Stomach (tissue), 9 donors: ENCODE results near the gene TCF12. TPM values are rescaled to one million over a fixed set of nuclear protein-coding genes. Genes with fewer than 3 reads are reported as not detected.

ENCODE experiments used
- DNase-seq, 2 donors: peaks; one replicate each; pipeline versions ENCODE4 v3.0.0 to v3.0.0-alpha.2; 2013 to 2019
- H3K27ac ChIP-seq, 5 donors: fragments of 200-600 bp in 4 of 5; sonication (generic) in 4 of 5; one replicate each; pipeline ENCODE4 v1.5.1; 2013 to 2019; ENCODE audit warnings: mild to moderate bottlenecking in 1 of 5, moderate library complexity in 1 of 5
- H3K27me3 ChIP-seq, 3 donors: fragments of 200-600 bp; sonication (generic); one replicate each; pipeline ENCODE4 v1.5.1; 2017 to 2019; ENCODE audit warnings: mixed run types in 1 of 3
- H3K36me3 ChIP-seq, 4 donors: fragments of 200-600 bp; sonication (generic); 1 replicate in 3 of 4; 2 replicates in 1 of 4; pipeline ENCODE4 v1.5.1; 2016 to 2019
- H3K4me1 ChIP-seq, 4 donors: fragments of 200-600 bp; sonication (generic); one replicate each; pipeline ENCODE4 v1.5.1; 2016 to 2019
- H3K4me3 ChIP-seq, 4 donors: fragments of 200-600 bp; sonication (generic) in 3 of 4; one replicate each; pipeline ENCODE4 v1.5.1; 2016 to 2019; ENCODE audit warnings: mild to moderate bottlenecking in 1 of 4
- H3K9me3 ChIP-seq, 4 donors: fragments of 200-600 bp; sonication (generic); one replicate each; pipeline ENCODE4 v1.5.1; 2016 to 2019
- CTCF ChIP-seq, 7 experiments: fragments of 450-650 bp in 4 of 7; fragments of 200-600 bp in 3 of 7; sonication (generic) in 3 of 7; IDR thresholded peaks; one replicate each; pipeline ENCODE4 v1.5.1; 2016 to 2019; ENCODE audit warnings: antibody characterized with exemption in 7 of 7, control low read depth in 2 of 7, mild to moderate bottlenecking in 1 of 7
- EP300 ChIP-seq: sonication (generic); formaldehyde crosslinking; IDR thresholded peaks from one replicate; pipeline ENCODE4 v1.6.1; 2017; ENCODE audit warnings: antibody characterized with exemption
- POLR2A ChIP-seq, 4 donors: fragments of 450-650 bp; IDR thresholded peaks; one replicate each; pipeline ENCODE4 v1.6.1; 2016; ENCODE audit warnings: antibody characterized with exemption in 4 of 4, control low read depth in 2 of 4, mild to moderate bottlenecking in 1 of 4, moderate library complexity in 1 of 4
- POLR2AphosphoS5 ChIP-seq, 3 donors: sonication (generic); formaldehyde crosslinking; IDR thresholded peaks; one replicate each; pipeline ENCODE4 v1.6.1; 2016; ENCODE audit warnings: antibody characterized with exemption in 3 of 3
- WGBS, 5 donors: extraction: QIAGEN DNeasy Blood & Tissue Kit in 3 of 5; methylation state at CpG; one replicate each; pipeline versions ENCODE4 v1.1.5 to v1.1.7; 2013 to 2018; 5-methylcytosine and 5-hydroxymethylcytosine counted together
- intact Hi-C: fragments of 100-400 bp; cut with DNase I; formaldehyde crosslinking; loops from one replicate; pipeline ENCODE4 v1.15.1; 2023; ENCODE audit warnings: low total_unique reads
- polyA plus RNA-seq, 3 donors: library from polyadenylated mRNA; stranded (reverse); fragments of 200-250 nt; gene quantifications; one replicate each; pipeline ENCODE4 v1.2.3, GENCODE V29; 2013
- total RNA-seq, 5 donors: library from RNA; depleted of rRNA; stranded (reverse); fragments of >200 nt; gene quantifications; one replicate each; pipeline versions ENCODE4 v1.1.0 to v1.2.3, GENCODE V29; 2014 to 2016
- donor health status: healthy with polysubstance abuse.
- donor health status: Bipolar disorder and iron deficiency.
- donor health status: healthy.

The TCF12 gene
- total and polyA plus RNA-seq, 8 donors: 11.2 to 462 (median 130) TPM

DNA sequence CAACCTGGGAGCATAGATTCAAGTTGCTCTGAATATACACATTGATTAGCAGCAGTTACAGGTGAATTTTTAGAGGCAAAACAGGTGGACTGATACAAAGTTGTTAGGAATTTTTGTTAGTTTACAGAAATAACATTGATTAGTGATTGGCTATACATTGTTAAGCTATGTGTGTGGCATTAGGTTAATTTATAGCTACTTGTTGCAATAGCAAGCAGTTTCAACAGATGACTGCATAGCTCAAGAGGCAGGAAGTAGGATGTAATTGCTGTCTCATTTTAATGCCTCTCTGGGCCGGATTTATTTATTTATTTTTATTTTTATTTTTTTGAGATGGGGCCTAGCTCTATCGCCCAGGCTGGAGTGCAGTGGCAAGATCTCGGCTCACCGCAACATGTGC is 99.7 kb downstream of the TCF12 start:
- TF ChIP-seq EP300 (no peak), CTCF (IDR thresholded peaks at IDR 0.05) (no peak), POLR2A (IDR thresholded peaks at IDR 0.05) (no peak), POLR2AphosphoS5 (IDR thresholded peaks at IDR 0.05) (no peak)
- intact Hi-C loops: no loop called here
- Histone ChIP-seq H3K4me3 (no peak overlapping the region), H3K36me3 (no peaks in the 10 kb centered on the region), H3K9me3 (no peaks in the 10 kb centered on the region), H3K27me3 (no peaks in the 10 kb centered on the region), H3K4me1 (peaks cover 0 to 49% (median 29%) of the 10 kb centered on the region in 4 donors), H3K27ac (no peak overlapping the region)
- WGBS, 5 donors: 69 to 75% (median 75%) methylated on average over 4 of the region's 4 CpGs
- no peak for DNase-seq

GRCh38 chr15:57019496-57020160 is 101.2 kb downstream of the TCF12 start:
- Histone ChIP-seq H3K9me3 (no peaks in the 10 kb centered on the region), H3K27ac (no peak overlapping the region), H3K4me3 (no peak overlapping the region), H3K27me3 (no peaks in the 10 kb centered on the region), H3K4me1 (peaks cover 0 to 50% (median 29%) of the 10 kb centered on the region in 4 donors), H3K36me3 (no peaks in the 10 kb centered on the region)
- intact Hi-C loops: no loop called here
- WGBS, 5 donors: 75 to 83% (median 78%) methylated on average over 5 of the region's 5 CpGs
- no peak for TF ChIP-seq POLR2AphosphoS5 (IDR thresholded peaks at IDR 0.05)
- no peak for TF ChIP-seq EP300
- no peak for TF ChIP-seq CTCF (IDR thresholded peaks at IDR 0.05)
- TF ChIP-seq POLR2A (IDR thresholded peaks at IDR 0.05): no peak
- no peak for DNase-seq

- Histone ChIP-seq H3K4me1 (peaks cover 3 to 26% (median 15%) of the 10 kb centered on the region in 4 donors), H3K36me3 (no peaks in the 10 kb centered on the region), H3K4me3 (no peak overlapping the region), H3K27me3 (no peaks in the 10 kb centered on the region), H3K27ac (no peak overlapping the region), H3K9me3 (no peaks in the 10 kb centered on the region)
- TF ChIP-seq CTCF (IDR thresholded peaks at IDR 0.05) (no peak), EP300 (no peak), POLR2A (IDR thresholded peaks at IDR 0.05) (no peak), POLR2AphosphoS5 (IDR thresholded peaks at IDR 0.05) (no peak)
- DNase-seq: no peak
- intact Hi-C loops: no loop called here
- 79 to 86% (median 84%) methylated on average over 10 of the region's 10 CpGs for WGBS, 5 donors
These were observed 107.0 kb downstream of the TCF12 start for GRCh38 chr15:57025264-57025926.

GRCh38 chr15:57026016-57026592 is 107.7 kb downstream of the TCF12 start:
- intact Hi-C loops: no loop called here
- no peaks in the 10 kb centered on the region for H3K9me3 ChIP-seq
- H3K4me3 ChIP-seq: no peak overlapping the region
- no peaks in the 10 kb centered on the region for H3K27me3 ChIP-seq
- no peaks in the 10 kb centered on the region for H3K36me3 ChIP-seq
- no peak for TF ChIP-seq EP300
- TF ChIP-seq POLR2A (IDR thresholded peaks at IDR 0.05): no peak
- TF ChIP-seq CTCF (IDR thresholded peaks at IDR 0.05): no peak
- TF ChIP-seq POLR2AphosphoS5 (IDR thresholded peaks at IDR 0.05): no peak
- no peak overlapping the region for H3K27ac ChIP-seq
- WGBS, 5 donors: 61 to 77% (median 73%) methylated on average over 2 of the region's 2 CpGs
- H3K4me1 ChIP-seq: peaks cover 7 to 31% (median 17%) of the 10 kb centered on the region in 4 donors
- DNase-seq: peak in 1 of 2 donors; percentile 38
